WTC11 (cell line): ENCODE data around the gene KCNJ6. TPM values are rescaled to one million over a fixed set of nuclear protein-coding genes. Genes with fewer than 3 reads are reported as not detected.

Experiments
- ATAC-seq: fragments of 200-7000 bp; cut with Tn5 transposase; 2 replicates; pipeline ENCODE4 v1.10.0; 2021; ENCODE audit warnings: mild to moderate bottlenecking, moderate library complexity
- CTCF ChIA-PET: fragments of 300-600 bp; sonication (Branson Sonifier 250); formaldehyde crosslinking; loops from one replicate; lab custom pipeline; 2021; ENCODE audit warnings: antibody characterized with exemption; lab: Charles Lee
- POLR2A ChIA-PET: fragments of 350-600 bp; sonication (Branson Sonifier 250); formaldehyde crosslinking; loops from one replicate; lab custom pipeline; 2021; ENCODE audit warnings: antibody characterized with exemption; lab: Charles Lee
- DNase-seq: peaks from one replicate; pipeline ENCODE4 v3.0.0; 2021; ENCODE audit warnings: low spot score
- H3K27ac Mint-ChIP-seq: 2 replicates; pipeline ENCODE4 v1.8.0; 2021; ENCODE audit warnings: mixed read lengths
- H3K27me3 Mint-ChIP-seq: 2 replicates; pipeline ENCODE4 v1.8.0; 2021; ENCODE audit warnings: low read depth, mild to moderate bottlenecking, moderate library complexity, mixed read lengths
- H3K36me3 Mint-ChIP-seq: 2 replicates; pipeline ENCODE4 v1.8.0; 2021; ENCODE audit warnings: mixed read lengths
- H3K4me1 Mint-ChIP-seq: 2 replicates; pipeline ENCODE4 v1.8.0; 2022; ENCODE audit warnings: mixed read lengths
- H3K4me3 Mint-ChIP-seq: 2 replicates; pipeline ENCODE4 v1.8.0; 2021; ENCODE audit warnings: mild to moderate bottlenecking, moderate library complexity, mixed read lengths
- H3K9me3 Mint-ChIP-seq: 2 replicates; pipeline ENCODE4 v1.8.0; 2021; ENCODE audit warnings: mixed read lengths
- GRHL2 ChIP-seq: fragments of 250-450 bp; sonication (Bioruptor Pico); IDR thresholded peaks from 2 replicates; pipeline ENCODE4 v1.8.0; 2022; ENCODE audit warnings: mild to moderate bottlenecking, moderate library complexity; ENCODE audit not compliant: insufficient replicate concordance, severe bottlenecking
- JAZF1 ChIP-seq: fragments of 250-450 bp; sonication (Bioruptor Pico); IDR thresholded peaks from 2 replicates; pipeline ENCODE4 v1.9.0; 2021; ENCODE audit warnings: moderate library complexity, mild to moderate bottlenecking, inconsistent platforms
- MXD4 ChIP-seq: fragments of 250-450 bp; sonication (Bioruptor Pico); IDR thresholded peaks from 2 replicates; pipeline ENCODE4 v1.8.0; 2021; ENCODE audit warnings: mild to moderate bottlenecking, moderate library complexity, borderline replicate concordance
- NFYB ChIP-seq: sonication (generic); formaldehyde crosslinking; conservative IDR thresholded peaks from 2 replicates; pipeline ENCODE4 v1.8.0; 2022; ENCODE audit warnings: low read depth, missing genetic modification reagents
- RORB ChIP-seq: fragments of 250-450 bp; sonication (Bioruptor Pico); IDR thresholded peaks from 2 replicates; pipeline ENCODE4 v1.9.0; 2021; ENCODE audit warnings: mild to moderate bottlenecking
- USF2 ChIP-seq: sonication (generic); formaldehyde crosslinking; IDR thresholded peaks from 2 replicates; pipeline ENCODE4 v1.8.1; 2023; ENCODE audit warnings: mild to moderate bottlenecking, missing genetic modification reagents, moderate library complexity
- ZNF121 ChIP-seq: sonication (generic); formaldehyde crosslinking; IDR thresholded peaks from 2 replicates; pipeline ENCODE4 v1.8.0; 2023; ENCODE audit warnings: missing genetic modification reagents
- ZNF532 ChIP-seq: fragments of 250-450 bp; sonication (Bioruptor Pico); IDR thresholded peaks from 2 replicates; pipeline ENCODE4 v1.9.0; 2021; ENCODE audit warnings: mild to moderate bottlenecking, borderline replicate concordance
- total RNA-seq: library from RNA; stranded (reverse); gene quantifications from 3 replicates; pipeline ENCODE4 v1.2.3, GENCODE V29; 2021
- TF ChIP-seq, protein P1 (sequence below): sonication (generic); formaldehyde crosslinking; IDR thresholded peaks from 2 replicates; pipeline ENCODE4 v1.8.1; 2022; ENCODE audit warnings: mild to moderate bottlenecking, moderate library complexity, missing genetic modification reagents
- TF ChIP-seq, protein P2 (sequence below): sonication (generic); formaldehyde crosslinking; IDR thresholded peaks from 2 replicates; pipeline ENCODE4 v1.8.1; 2023; ENCODE audit warnings: mild to moderate bottlenecking, missing genetic modification reagents
- TF ChIP-seq, protein P3 (sequence below): sonication (generic); formaldehyde crosslinking; IDR thresholded peaks from 2 replicates; pipeline ENCODE4 v1.8.1; 2023; ENCODE audit warnings: mild to moderate bottlenecking, missing genetic modification reagents, borderline replicate concordance

KCNJ6 gene
- total RNA-seq, 1 experiment from 2014 or later, result 0.35 TPM

- TF ChIP-seq GRHL2 (CRISPR knock-in tag), result no peak
- TF ChIP-seq, protein P1, sequence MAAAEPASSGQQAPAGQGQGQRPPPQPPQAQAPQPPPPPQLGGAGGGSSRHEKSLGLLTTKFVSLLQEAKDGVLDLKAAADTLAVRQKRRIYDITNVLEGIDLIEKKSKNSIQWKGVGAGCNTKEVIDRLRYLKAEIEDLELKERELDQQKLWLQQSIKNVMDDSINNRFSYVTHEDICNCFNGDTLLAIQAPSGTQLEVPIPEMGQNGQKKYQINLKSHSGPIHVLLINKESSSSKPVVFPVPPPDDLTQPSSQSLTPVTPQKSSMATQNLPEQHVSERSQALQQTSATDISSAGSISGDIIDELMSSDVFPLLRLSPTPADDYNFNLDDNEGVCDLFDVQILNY (CRISPR knock-in tag), result no peak
- TF ChIP-seq, protein P2, sequence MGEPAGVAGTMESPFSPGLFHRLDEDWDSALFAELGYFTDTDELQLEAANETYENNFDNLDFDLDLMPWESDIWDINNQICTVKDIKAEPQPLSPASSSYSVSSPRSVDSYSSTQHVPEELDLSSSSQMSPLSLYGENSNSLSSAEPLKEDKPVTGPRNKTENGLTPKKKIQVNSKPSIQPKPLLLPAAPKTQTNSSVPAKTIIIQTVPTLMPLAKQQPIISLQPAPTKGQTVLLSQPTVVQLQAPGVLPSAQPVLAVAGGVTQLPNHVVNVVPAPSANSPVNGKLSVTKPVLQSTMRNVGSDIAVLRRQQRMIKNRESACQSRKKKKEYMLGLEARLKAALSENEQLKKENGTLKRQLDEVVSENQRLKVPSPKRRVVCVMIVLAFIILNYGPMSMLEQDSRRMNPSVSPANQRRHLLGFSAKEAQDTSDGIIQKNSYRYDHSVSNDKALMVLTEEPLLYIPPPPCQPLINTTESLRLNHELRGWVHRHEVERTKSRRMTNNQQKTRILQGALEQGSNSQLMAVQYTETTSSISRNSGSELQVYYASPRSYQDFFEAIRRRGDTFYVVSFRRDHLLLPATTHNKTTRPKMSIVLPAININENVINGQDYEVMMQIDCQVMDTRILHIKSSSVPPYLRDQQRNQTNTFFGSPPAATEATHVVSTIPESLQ (CRISPR knock-in tag), result no peak
- TF ChIP-seq NFYB (CRISPR knock-in tag), result no peak
- TF ChIP-seq, all 79 proteins: peak for 0
Observed at GRCh38 chr21:37615962-37616361, 300.3 kb downstream of the KCNJ6 start (continued).

GRCh38 chr21:37614351-37614875 lies 301.8 kb downstream of the KCNJ6 start:
- Mint-ChIP-seq H3K27ac (no peak overlapping the region), H3K4me3 (no peak overlapping the region), H3K36me3 (peaks cover 37% of the 10 kb centered on the region), H3K27me3 (no peaks in the 10 kb centered on the region), H3K9me3 (peaks cover 42% of the 10 kb centered on the region), H3K4me1 (peaks cover 7% of the 10 kb centered on the region; the same call in 1 of the 2 replicates)
- DNase-seq (no peak), ATAC-seq (no peak)
- ChIA-PET CTCF (no interaction called here), POLR2A (no interaction called here)
- TF ChIP-seq ZNF532 (CRISPR knock-in tag) (no peak), MXD4 (CRISPR knock-in tag) (no peak), RORB (CRISPR knock-in tag) (no peak), JAZF1 (no peak), USF2 (CRISPR knock-in tag) (no peak), ZNF121 (CRISPR knock-in tag) (no peak)
- TF ChIP-seq, protein P3, sequence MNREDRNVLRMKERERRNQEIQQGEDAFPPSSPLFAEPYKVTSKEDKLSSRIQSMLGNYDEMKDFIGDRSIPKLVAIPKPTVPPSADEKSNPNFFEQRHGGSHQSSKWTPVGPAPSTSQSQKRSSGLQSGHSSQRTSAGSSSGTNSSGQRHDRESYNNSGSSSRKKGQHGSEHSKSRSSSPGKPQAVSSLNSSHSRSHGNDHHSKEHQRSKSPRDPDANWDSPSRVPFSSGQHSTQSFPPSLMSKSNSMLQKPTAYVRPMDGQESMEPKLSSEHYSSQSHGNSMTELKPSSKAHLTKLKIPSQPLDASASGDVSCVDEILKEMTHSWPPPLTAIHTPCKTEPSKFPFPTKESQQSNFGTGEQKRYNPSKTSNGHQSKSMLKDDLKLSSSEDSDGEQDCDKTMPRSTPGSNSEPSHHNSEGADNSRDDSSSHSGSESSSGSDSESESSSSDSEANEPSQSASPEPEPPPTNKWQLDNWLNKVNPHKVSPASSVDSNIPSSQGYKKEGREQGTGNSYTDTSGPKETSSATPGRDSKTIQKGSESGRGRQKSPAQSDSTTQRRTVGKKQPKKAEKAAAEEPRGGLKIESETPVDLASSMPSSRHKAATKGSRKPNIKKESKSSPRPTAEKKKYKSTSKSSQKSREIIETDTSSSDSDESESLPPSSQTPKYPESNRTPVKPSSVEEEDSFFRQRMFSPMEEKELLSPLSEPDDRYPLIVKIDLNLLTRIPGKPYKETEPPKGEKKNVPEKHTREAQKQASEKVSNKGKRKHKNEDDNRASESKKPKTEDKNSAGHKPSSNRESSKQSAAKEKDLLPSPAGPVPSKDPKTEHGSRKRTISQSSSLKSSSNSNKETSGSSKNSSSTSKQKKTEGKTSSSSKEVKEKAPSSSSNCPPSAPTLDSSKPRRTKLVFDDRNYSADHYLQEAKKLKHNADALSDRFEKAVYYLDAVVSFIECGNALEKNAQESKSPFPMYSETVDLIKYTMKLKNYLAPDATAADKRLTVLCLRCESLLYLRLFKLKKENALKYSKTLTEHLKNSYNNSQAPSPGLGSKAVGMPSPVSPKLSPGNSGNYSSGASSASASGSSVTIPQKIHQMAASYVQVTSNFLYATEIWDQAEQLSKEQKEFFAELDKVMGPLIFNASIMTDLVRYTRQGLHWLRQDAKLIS (CRISPR knock-in tag), result no peak
